NCI-H1694 treated with DMSO at 0.1 percent for 48 hours (cell line): Measurements from ENCODE around the gene IGFL2.
"Not testable (repeated sequence)": the region's sequence is repeated elsewhere in the genome, so short reads cannot be mapped to it uniquely, and the experiment has no call there.

Experiments
- DNase-seq: peaks from one replicate; lab custom pipeline; 2025; lab: John Stamatoyannopoulos, UW

Gene IGFL2

GRCh38 chr19:46189971-46190888 is 42.2 kb downstream of the IGFL2 start:
- no peak for DNase-seq

- no peak for DNase-seq
Measured at GRCh38 chr19:46191356-46191755, 43.3 kb downstream of the IGFL2 start.

- DNase-seq: no peak
Measured at GRCh38 chr19:46191972-46192371, 43.9 kb downstream of the IGFL2 start.

GRCh38 chr19:46192626-46192991 is 44.6 kb downstream of the IGFL2 start:
- not testable (repeated sequence) for DNase-seq

- no peak for DNase-seq
Measured at GRCh38 chr19:46192992-46193650, 45.1 kb downstream of the IGFL2 start.

GRCh38 chr19:46193678-46194077 is 45.6 kb downstream of the IGFL2 start:
- no peak for DNase-seq

GRCh38 chr19:46195104-46195503 is 47.1 kb downstream of the IGFL2 start:
- no peak for DNase-seq

- DNase-seq: not testable (repeated sequence)
Measured at GRCh38 chr19:46195919-46196318, 47.9 kb downstream of the IGFL2 start.

GRCh38 chr19:46196410-46197124 is 48.5 kb downstream of the IGFL2 start:
- DNase-seq: no peak

- DNase-seq: no peak
Measured at GRCh38 chr19:46197314-46198070, 49.5 kb downstream of the IGFL2 start.

- no peak for DNase-seq
Measured at GRCh38 chr19:46198756-46199155, 50.7 kb downstream of the IGFL2 start.

GRCh38 chr19:46201454-46202310 is 53.6 kb downstream of the IGFL2 start:
- DNase-seq: no peak

GRCh38 chr19:46202426-46202825 is 54.4 kb downstream of the IGFL2 start:
- no peak for DNase-seq

- DNase-seq: no peak
Measured at GRCh38 chr19:46202872-46203860, 55.1 kb downstream of the IGFL2 start.

GRCh38 chr19:46204008-46204407 is 56.0 kb downstream of the IGFL2 start:
- DNase-seq: no peak

GRCh38 chr19:46205183-46205984 is 57.3 kb downstream of the IGFL2 start:
- DNase-seq: no peak

- DNase-seq: no peak
Measured at GRCh38 chr19:46206176-46206575, 58.1 kb downstream of the IGFL2 start.

- no peak for DNase-seq
Measured at GRCh38 chr19:46206682-46207081, 58.6 kb downstream of the IGFL2 start.

- not testable (repeated sequence) for DNase-seq
Measured at GRCh38 chr19:46207858-46208257, 59.8 kb downstream of the IGFL2 start.
